GM19328 (cell line): ENCODE measurements around the gene ARFIP1.
"Not testable (repeated sequence)": the region's sequence is repeated elsewhere in the genome, so short reads cannot be mapped to it uniquely, and the experiment has no call there.

Experiments used
- ATAC-seq: cut with Tn5 transposase; IDR thresholded peaks from one replicate; pipeline ENCODE4 v1.9.1; 2021; ENCODE audit warnings: mild to moderate bottlenecking, moderate library complexity; ENCODE audit not compliant: unreplicated experiment

Gene ARFIP1

DNA sequence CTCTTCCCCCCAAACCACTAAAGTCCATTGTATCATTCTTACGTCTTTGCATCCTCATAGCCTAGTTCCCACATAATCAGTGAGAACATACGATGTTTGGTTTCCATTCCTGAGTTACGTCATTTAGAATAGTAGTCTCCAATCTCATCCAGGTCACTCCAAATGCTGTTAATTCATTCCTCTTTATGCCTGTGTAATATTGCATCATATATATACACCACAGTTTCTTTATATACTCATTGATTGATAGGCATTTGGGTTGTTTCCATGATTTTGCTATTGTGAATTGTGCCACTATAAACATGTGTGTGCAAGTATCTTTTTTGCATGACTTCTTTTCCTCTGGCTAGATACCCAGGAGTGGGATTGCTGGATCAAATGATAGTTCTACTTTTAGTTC lies 57.2 kb downstream of the ARFIP1 start:
- ATAC-seq, result no peak

DNA sequence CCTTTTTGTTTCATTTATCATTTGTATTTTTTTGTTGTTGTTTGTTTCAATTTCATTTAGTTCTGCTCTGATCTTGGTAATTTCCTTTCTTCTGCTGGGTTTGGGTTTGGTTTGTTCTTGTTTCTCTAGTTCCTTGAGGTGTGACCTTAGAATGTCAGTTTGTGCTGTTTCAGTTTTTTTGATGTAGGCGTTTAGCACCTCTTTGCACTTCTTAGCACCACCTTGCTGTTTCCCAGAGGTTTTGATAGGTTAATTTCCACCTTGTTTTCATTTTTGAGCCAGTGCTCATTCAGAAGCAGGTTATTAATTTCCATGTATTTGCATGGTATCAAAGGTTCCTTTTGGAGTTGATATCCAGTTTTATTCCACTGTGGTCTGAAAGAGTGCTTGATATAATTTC lies 60.0 kb downstream of the ARFIP1 start:
- ATAC-seq, result not testable (repeated sequence)

DNA sequence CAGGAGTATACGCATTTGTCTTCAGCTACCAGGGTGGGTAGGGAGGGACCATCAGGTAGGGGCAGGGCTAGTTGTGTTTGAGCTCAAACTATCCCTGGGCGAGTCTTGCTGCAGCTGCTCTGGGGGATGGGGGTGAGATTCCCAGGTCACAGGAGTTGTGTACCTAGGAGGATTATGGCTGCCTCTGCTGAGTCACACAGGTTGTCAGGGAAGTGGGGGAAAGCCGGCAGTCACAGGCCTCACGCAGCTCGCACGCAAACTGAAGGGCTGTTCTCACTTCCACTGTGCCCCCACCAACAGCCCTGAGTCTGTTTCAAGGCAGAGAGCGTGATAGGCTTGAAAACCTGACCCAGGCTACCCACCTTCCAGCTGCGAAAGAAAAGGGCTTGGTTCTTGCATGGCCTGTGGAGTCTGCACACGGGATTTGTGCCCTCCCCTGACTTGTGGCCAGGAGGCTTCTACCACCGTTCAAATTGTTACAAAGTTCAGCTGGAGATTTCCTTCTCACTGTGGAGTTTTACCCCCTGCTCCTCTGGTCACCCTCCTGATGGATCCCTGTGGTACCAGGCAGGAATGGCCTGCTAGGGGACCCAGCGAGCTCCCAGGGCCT lies 63.8 kb downstream of the ARFIP1 start:
- no peak for ATAC-seq

DNA sequence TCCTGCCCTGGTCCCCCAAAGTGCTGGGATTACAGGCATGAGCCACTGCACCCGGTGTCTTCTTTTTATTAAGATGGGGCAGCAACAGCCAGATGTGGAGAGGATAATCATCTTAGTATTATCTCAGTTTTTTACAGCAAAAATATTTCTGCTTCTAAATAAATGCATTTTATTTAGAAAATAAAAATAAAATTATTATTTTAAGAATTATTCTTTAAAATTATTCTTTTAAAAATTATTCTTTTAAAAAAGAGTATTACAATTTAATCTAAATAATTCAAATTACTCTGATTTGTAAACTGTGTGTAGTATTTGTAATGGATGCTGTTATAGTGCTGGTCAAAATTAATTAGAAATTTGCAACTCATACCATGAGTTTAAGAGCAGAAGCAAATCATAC lies 67.6 kb downstream of the ARFIP1 start:
- no peak for ATAC-seq

DNA sequence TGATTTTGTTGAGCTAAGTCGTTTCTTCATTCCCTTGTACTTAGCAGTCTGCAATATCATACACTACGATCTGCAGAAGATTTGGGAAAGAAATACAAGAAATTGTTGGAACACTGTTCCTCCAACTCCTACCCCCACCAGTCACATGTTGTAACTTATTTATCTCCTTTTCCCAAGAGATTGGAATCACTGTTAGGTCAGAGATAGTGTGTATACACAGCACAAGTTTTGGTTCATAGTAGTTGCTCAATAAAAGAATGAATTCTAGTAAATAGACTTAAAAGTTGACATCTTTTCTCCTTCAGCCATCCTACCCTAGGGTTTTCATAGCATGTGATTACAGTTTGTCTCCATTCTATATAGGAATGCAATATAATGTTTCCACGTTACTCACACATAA lies 68.8 kb downstream of the ARFIP1 start:
- ATAC-seq, result no peak

DNA sequence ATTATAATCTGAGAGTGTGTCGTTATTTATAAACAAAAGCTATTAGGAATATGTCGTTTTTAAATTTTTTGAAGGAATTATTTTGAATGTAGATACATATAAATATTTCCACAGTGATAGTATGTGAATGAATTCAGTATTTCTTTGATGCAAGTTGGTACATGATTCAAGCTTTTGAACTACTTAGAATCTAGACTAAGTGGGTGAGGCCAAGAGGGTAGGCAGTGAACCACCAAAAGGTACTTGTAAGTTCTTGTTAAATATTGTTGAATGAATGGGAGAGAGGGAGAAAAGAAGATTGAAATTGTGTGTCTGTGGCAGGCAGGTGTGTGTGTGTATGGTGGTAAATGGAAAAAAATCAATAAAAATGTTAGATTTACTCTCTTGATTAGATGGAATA lies 69.6 kb downstream of the ARFIP1 start:
- no peak for ATAC-seq

DNA sequence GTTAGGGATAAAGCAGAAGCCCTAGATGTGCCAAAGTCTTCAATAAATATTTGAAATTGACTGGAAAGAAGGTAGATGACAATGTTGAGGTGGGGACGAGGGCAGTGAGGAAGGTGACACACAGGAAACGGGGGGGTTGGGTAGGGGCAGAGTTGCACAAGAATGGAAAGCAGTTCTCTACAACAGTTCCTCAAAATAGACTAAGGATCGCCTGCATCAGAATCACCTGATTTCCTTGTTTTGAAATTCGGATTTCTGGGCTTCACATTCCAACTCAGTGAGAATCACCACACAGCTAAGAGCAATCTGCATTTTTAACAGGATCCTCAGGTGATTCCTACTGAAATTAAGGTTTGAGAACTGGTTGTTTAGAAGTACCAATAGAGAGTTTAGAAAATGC lies 70.6 kb downstream of the ARFIP1 start:
- no peak for ATAC-seq

DNA sequence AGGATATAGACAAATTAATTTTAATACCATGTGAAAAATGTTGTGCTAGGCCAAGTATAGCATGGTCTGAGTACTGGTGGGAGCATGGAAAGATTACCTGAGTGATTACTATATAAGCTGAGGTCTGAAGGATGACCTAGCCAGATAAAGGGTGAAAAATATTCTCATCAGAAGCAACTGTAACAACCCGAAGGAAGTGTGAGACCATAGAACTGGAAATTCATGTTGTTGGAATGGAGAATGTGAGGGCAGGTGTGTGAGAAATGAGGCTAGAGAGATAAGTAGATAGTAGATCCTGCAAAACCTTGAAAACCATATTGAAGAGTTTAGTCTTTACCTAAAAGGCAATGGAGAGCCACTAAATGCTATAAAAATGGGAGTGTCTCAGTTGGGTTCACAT lies 71.5 kb downstream of the ARFIP1 start:
- ATAC-seq, result no peak

DNA sequence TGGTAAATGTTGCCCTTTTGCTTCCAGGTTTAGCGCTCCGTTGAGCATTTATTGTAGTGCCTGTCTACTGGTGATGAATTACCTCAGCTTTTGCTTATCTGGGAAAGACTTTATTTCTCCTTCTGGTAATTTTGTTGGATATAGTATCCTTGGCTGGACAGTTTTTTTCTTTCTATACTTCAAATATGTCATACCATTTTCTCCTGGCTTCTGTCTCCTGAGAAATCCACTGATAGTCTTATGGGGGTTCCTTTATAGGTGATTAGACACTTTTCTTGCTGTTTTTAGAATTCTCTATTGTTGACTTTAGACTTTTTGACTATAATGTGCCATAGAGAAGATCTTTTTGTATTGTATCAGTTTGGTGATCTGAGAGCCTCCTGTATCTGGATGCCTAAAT lies 73.5 kb downstream of the ARFIP1 start:
- no peak for ATAC-seq

DNA sequence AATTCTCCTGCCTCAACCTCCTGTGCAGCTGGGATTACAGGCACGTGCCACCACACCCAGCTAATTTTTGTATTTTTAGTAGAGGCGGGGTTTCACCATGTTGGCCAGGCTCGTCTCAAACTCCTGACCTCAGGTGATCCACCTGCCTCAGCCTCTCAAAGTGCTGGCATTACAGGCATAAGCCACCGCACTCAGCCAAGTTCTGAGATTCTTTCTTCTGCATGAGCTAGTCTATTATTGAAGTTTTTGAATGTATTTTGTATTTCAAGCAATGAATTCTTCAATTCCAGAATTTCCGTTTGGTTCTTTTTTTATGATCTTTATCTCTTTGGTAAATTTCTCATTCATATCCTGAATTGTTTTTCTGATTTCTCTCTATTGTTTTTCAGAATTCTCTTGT lies 74.3 kb downstream of the ARFIP1 start:
- not testable (repeated sequence) for ATAC-seq

DNA sequence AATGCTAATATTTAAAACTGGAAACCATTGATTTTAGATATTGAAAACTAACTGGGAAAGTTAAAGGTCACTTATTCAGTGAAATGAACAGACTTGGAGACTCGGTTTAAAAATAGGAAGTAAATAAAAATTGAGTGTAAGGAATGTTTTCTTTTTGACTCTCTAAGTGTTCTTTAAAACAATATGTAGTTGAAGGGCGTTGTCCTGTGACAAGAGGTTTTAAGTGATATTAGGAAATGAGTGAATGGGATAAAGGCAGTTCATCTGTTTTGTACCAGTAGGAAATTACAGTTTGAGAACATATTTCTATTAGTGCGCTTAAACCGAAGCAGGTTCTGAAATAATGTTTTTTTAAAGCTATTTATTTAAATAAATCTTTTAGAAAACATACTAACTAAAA lies 77.2 kb downstream of the ARFIP1 start:
- no peak for ATAC-seq

DNA sequence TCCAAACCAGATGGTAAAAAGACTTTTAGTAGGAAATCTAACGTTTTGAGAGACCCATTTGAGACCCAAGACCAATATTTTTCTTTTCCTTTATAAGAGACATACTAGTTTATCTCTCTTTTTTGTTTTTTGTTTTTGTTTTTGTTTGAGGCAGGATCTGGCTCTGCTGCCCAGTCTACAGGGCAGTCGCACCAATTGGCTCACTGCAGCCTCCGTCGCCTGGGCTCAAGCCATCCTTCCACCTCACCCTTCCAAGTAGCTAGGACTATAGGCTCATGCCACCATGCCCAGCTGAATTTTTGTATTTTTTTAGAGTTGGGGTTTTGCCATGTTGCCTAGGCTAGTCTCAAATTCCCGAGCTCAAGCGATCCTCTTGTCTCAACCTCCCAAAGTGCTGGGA lies 79.2 kb downstream of the ARFIP1 start:
- no peak for ATAC-seq

DNA sequence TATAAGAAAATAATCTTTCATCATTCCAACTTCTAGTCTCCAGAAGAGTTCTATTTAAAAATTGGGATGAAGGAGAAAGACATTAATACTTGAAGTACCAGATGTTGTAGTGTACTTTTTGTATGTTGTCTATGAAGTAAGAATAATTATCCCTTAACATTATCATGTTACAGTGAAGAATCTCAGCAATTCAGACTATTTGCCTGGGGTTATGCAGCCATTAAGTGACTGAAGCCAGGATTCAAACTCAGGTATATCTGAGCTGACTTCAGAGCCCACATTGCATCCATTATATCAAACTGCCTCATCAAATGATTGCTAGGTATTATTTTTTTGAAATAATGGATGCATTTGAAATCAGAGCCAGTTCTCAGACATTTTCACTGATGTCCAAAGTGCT lies 80.3 kb downstream of the ARFIP1 start:
- no peak for ATAC-seq

DNA sequence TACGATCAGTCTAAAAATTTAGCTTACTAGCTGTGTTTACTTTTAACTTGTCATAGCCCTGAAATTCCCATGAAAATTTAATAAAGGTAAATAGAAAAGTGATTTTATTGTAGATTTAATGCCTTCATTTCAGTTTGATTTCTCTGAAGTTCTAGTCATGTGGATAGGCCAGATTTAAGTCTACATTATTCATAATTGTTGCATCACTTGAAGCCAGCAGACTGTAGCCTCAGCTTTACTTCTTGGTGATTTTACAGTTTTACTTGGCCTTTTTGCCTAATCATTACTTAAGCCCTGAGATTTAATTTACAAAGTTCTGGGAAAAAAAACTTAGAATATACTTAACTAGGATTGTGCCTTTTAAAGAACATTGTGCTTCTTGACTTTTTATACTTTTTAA lies 82.9 kb downstream of the ARFIP1 start:
- ATAC-seq, result no peak

DNA sequence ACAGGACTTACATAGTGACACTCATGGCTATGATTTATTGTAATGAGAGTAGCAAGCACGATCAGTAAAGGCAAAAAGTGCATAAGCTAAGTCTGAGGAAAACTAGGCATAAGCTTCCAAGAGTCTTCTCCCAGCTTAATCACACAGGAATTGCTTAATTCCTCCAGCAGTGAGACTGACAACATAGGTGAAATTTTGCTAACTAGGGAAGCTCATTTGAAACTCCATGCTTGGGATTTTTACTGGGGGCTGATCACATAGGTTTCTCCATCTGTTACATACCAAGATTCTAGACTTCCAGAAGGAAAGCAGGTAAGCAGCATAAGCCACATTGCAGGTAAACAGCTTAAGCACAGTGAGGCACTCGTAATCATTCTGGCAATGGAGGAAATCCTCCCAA lies 84.6 kb downstream of the ARFIP1 start:
- ATAC-seq, result no peak

DNA sequence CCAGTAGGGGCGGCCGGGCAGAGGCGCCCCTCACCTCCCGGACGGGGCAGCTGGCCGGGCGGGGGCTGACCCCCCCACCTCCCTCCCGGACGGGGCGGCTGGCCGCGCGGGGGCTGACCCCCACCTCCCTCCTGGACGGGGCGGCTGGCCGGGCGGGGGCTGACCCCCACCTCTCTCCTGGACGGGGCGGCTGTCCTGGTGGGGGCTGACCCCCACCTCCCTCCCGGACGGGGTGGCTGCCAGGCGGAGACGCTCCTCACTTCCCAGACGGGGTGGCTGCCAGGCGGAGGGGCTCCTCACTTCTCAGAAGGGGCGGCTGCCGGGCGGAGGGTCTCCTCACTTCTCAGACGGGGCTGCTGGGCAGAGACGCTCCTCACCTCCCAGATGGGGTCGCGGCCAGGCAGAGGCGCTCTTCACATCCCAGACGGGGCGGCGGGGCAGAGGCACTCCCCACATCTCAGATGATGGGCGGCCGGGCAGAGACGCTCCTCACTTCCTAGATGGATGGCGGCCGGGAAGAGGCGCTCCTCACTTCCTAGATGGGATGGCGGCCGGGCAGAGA lies 86.8 kb downstream of the ARFIP1 start:
- not testable (repeated sequence) for ATAC-seq

DNA sequence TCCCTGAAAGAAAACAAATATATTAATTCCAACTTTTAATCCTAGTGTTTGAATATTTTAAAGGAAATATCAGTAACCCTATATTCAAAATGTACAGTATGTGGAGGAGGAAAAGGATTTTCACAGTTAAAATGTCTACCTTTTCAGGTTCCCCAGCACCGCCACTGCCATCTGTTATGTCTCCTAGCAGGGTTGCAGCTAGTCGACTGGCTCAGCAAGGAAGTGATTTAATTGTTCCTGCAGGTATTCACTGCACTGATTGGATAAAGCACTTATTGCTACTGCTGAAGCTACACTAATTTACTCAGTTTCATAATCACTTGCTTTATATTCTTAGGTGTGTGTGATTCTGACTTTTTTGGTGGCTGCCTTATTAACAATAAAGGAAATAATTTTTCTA lies 90.9 kb downstream of the ARFIP1 start:
- ATAC-seq, result no peak

DNA sequence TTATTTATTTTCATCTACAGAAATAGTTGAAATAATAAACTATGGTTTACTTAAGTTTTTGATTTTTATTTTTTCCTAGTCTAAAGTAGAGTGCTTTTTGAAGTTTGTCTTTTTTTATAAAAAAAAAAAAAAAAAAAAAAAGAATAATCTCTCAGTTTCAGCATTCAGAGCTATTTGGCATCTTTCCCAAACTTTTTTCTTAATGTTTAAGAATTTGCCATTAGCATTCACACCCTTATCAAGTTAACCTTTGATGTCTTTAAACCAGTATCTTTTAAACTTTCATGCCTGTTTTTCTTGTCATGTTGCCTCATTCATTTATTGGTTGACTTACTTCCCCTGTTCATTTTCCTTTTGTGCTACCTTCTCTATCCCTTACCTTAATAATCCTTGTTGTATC lies 95.5 kb downstream of the ARFIP1 start:
- ATAC-seq, result no peak

DNA sequence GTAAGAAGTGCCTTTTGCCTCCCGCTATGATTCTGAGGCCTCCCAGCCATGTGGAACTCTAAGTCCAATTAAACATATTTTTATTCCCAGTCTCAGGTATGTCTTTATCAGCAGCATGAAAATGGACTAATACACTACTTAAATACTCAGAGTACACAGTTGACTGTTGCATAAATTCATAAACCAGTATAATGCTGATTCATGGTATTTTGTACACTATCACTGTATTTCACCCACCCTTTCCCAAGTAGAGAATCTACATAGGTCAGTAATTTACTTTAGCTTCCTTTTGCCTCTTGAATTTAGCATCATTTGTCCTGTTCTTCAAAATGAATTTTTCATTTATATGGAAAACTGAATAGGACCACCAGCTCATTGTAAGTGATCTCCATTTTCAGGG lies 98.1 kb downstream of the ARFIP1 start:
- ATAC-seq, result no peak

DNA sequence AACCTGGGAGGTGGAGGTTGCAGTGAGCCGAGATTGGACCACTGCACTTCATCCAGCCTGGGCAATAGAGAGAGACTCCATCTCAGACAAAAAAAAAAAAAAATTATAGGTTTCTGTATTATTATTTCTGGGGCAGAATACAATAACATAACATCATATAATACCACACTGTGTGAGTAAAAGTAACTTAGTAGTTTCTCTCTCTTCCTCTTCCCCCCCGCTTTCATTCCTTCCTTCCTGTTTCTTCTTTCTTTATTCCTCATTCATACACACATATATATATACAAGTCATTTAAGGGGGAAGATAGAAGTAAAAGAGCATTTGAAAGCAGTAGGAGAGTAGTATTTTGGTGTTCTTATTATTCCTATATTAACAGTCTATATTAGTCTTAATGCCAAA lies 100.5 kb downstream of the ARFIP1 start:
- no peak for ATAC-seq

DNA sequence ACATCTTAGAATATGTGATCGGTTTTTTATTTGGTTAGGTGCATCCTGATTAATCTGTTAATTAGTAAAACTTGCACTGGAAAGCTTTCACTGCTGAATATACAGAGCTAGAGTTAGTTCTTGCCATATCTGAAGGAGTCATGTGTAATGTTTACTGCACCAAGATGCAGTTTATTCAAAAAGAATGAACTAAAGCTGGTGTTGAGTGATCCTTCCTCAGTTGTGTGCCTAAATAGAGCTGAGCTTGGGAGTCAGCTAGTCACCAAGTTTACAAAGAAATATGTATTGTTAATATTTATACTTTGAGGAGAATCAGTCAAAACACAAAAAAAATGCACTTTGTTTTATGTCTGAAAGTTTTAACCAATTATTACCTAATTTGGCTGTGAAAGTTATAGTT lies 102.2 kb downstream of the ARFIP1 start:
- ATAC-seq, result no peak

DNA sequence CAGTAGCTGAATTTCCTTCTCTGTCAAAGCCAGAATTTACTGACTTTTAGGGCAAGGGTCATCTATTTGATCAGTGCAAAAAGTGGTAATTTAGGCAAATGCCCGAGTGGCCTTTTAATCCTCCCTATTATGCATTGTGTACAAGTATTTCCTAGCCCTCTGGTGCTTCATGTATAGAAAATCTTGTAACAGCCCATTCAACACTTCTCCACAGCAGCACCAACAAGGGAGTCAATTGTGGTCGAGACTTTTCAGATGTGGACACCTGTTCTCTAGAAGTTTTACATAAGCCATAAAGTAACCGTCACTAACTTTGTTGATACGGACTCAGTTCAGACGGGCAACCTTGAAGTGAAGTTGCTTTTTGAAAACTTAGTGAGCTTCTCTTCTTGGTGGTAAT lies 105.4 kb downstream of the ARFIP1 start:
- no peak for ATAC-seq

DNA sequence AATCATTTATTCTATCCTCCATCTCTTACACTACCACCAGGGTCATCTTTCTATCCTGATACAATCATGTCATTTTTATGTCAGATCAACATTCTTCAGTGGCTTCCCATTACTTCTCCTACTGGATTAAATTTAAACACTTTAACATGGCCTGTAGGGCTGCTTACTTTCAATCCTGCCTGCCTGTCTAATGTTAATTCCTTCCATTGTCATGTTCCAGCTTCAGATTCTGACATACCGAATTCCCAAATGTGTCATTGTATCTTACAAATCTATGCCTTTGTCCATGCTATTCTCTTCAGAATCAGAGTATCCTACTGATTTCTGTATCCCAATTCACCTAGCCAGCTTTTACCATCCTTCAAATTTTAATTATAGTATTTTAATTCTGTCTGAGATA lies 106.4 kb downstream of the ARFIP1 start:
- no peak for ATAC-seq
